Measurements from ENCODE around the gene PLA2G4B. TPM values are rescaled to one million over a fixed set of nuclear protein-coding genes. Genes with fewer than 3 reads are reported as not detected.

The PLA2G4B gene
- total and polyA plus RNA-seq, 2 of the 8 experiments (the other 6 are each of a cell fraction or from before 2014, with no cell fraction given) = 4.2 to 9.2 TPM

- no peak for TF ChIP-seq ATF3 (IDR thresholded peaks at IDR 0.05; ENCODE audit: insufficient read depth, low read depth, low read length)
- TF ChIP-seq KDM1A (IDR thresholded peaks at IDR 0.05; ENCODE audit: borderline replicate concordance, low read length) = no peak
- TF ChIP-seq POLR2AphosphoS5 (IDR thresholded peaks at IDR 0.05; ENCODE audit: low read depth, low read length) = no peak
- TF ChIP-seq CREB1 (IDR thresholded peaks at IDR 0.05) = no peak
- TF ChIP-seq RNF2 (IDR thresholded peaks at IDR 0.05; ENCODE audit: borderline replicate concordance, low read depth, low read length, missing control alignments, poor library complexity, severe bottlenecking) = no peak
These were observed 54.2 kb downstream of the PLA2G4B start (continued) for GRCh38 chr15:41892621-41893421.
